NCI-H2107 treated with DMSO at 0.1 percent for 48 hours (cell line): ENCODE results near the gene CPEB4.

ENCODE experiments used
- DNase-seq: peaks from one replicate; lab custom pipeline; 2025; ENCODE audit not compliant: unreplicated experiment; lab: John Stamatoyannopoulos, UW

The CPEB4 gene

DNA sequence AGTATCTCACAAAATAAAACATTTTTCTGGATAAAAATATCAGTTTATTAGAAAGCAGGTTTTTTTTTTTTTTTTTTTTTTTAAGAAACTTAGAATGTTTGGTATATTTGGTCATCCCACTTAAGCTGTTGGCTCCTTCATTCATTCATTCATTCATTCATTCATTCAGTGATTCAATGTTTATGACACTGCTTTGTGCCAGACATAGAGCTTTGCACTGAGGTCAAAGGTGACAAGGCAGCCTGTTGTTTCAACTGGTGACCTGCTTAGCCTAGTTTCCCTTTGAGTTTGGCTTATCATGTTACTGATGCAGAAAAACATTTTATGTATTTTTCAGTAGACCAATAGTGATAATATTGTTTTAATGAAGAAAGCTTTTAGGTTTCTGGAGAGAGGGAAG, 23.5 kb downstream of the CPEB4 start:
- DNase-seq, result no peak

DNA sequence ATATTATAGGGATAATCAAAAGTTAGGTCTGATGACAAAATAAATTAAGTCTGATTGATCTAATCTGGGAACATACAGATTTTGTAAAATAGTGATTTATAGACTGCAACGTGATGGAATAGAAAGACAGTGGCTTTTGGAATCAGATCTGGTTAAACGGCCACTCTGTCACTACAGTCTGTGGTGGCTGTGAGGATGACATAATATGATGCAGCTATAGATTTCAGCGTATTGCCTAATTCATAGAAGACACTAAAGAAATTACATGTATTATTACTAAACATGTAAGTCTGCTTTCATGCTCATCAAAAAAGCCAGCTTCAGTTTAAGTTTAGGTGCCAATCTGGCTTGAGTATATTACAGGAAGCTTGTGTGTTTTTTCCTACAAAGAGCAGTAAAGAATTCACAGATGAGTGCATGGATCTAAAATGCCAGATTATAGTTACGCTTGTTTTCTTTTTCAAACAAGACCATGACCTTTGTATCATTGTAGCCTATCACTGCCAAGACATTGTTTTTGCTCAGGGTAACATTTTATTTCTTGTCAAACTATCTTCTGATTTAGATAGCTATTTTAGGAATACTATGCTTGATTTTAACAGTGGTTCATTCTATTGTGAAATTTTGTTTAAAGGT, 25.7 kb downstream of the CPEB4 start:
- DNase-seq, result no peak

DNA sequence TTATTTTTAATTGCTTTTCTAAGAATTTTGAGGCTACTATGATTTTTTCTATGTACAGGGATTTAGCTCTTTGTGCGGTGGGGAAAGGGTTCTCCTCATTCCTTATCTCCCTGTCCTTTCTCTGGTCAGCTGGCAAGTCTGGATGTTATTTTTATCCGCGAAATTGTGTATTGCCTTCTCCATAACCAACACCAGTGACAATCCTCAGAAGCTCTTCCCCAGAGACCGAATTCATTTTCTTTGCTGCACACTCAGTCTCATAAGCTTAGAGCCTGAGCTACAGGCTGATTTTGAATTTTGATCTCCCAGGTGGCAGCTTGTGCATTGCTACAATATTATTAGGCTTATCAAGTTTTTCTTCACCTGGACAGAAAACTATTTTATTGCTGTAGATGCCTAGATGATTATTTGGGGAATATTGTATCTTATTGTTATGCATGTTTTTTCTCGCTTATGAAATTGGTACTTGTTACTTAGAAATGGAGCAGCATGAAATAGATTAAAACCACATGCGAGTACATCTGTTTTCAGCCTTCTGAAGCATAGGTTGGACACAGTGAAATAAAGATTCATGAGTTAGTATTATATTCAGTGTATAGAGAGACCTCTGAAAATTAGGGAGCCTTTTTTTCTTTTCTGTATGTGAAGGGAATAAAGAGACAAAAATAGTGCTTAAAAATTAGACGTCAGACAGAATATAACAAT, 27.3 kb downstream of the CPEB4 start:
- DNase-seq, result no peak

DNA sequence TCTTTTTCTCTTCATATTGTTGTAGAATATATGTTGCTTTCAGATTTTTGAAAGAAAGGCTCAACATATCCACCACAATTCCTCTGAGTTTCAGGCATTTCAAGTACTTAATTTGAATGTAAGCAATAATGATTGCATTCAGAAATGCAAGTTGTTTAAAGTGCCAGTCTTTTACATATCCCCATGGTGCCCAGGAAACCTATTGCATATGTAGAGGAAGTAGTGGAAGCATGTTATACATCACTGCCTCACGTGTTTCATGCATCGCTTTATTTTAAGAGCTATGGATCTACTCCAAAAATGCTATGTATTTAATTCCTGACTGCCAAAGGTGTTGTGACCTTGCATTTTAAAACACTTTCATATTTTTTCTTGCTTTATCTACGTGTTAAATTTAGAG, 28.1 kb downstream of the CPEB4 start:
- DNase-seq, result no peak

DNA sequence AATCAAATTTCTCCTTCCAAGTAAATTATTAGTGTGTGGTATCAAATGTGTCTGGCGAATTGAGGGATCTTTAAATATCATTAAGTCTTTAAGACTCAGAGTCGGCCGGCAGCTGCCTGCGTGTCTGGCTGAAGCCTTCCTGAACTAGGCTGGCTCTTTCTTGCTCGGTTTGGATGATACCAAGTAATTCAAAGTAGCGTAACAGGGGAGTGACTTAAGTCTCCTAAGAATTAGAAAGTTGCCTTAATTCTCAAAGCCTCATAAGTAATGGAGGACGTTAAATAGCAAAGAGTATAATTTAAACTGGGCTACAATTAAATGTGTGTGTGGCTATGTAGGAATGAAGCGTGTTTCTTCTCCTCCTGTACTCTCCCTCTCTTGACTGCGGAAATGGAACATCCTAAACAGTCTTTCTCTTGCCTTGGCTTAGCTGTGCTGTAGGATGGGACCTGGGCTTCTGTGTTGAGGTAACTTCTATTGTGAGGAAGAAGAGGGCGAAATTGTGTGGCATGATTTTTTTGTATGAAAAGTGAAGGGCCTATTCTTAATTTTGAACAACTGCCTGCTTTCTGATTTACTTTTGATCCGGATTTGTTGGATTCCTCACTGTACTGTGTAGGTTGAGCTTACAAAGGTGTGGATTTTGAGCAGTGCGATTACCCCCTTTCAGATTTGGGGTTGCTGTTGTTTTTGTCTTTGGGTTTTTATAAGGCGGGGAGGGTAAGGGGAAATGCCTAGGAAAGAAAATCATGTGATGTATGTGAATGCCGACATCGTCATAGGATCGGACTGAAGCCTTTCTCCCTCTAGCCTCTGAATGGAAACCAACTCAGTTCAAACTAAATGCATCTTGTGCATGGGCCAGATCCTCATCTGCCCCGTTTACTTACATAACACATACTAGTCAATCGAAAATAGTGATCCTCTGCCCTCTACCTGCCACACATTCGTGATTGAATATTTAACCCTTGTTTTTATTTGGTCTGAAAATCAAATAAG, 29.9 kb downstream of the CPEB4 start:
- DNase-seq, result peak; percentile 78

DNA sequence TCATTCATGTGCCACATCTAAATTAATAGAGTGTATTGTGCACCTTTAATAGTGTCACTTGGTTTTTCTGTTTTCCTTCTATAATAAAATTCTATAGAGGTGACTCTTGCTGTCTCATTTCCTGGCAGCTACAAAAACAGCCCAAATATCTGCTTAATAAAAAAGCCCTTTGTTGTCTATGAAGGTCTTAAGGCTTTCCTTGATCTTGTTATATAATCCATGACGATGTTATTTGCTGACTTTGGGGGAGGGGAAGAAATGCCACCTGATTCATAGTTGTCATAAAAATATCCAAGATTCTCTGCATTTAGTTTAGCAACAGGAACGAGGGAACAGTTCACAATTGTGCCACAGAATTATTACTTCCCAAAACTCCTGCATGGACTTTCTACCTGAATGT, 31.3 kb downstream of the CPEB4 start:
- DNase-seq, result no peak

DNA sequence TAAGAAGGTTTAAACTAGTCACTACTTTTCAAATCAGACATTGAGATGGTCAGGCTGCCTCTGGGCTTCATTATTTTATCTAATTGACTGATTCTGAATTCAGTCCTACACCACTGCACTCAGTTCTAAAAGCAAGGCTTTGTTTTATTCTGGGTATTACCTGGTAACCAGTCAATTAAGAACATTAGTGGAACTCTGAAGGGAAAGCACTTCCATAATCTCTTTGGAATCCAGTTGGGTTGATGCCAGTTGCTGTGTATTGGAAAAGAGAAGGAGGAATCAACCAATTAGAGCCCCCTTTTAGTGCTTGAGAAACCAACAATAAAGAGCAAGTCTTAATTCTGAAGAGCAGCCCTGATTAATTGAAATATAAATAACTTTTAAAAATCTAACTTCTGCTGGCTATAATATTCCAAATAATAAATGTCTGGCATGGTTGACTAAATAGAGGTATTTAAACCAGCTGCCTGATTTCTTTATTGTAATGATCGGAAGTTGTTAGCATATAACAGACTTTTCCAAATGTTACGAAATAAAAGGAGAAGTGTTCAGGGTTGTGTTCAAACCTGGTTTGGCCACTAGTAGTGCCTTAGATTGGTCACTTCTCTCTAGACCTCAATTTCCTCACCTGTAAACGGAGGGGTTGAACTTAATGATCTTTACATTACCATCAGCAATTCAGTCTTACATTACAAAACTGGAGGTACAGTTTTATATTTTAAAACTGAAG, 32.0 kb downstream of the CPEB4 start:
- DNase-seq, result no peak

DNA sequence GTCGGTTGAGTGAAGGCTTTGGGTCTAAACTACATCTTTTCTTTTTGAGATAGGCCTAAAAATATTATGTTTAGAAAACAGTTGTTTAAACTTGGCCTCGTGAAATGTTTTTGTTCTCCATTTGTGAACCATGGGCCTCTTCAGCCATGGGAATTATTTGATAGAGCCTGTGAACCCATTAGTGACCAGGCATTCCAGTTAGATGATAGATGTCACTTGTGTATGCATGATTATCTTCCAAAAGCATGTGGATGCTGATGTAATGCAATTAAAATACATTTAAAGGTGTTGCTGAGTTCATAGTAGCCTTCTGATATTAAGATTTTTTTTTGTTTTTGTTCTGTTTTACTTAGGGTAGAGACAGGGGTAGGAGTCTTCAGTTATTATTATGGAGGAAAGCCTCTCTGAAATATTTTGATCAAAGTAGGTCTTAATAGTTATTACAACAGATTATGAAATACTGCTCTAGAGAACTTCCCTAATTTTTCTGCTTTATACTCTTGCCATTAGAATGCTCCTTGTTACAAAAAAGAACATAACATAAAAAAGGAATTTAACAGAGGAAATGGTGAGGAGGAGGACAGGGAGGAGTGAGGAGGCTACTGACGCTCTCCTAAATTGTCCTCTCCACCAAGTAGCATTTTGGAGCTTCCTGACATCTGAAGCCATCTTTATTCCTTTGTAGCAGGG, 32.9 kb downstream of the CPEB4 start:
- DNase-seq, result no peak

DNA sequence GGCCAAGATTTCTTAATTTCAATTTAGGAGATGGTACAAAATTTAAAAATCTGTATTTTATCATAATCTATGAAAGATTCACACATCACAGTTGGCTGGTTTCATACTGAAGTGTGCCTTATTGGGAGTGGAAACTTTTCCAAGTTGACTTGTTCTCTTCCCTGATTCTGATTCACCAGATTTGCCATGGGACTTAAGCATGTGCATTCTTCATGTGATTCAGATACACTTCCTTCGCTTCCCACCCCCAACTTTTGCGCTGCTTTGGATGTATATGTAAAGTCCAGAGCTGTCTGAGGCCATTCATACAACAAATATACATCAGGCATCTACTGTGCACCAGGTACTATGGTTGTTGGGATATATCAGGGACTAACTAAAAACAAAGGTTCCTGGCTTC, 34.4 kb downstream of the CPEB4 start:
- DNase-seq, result no peak

DNA sequence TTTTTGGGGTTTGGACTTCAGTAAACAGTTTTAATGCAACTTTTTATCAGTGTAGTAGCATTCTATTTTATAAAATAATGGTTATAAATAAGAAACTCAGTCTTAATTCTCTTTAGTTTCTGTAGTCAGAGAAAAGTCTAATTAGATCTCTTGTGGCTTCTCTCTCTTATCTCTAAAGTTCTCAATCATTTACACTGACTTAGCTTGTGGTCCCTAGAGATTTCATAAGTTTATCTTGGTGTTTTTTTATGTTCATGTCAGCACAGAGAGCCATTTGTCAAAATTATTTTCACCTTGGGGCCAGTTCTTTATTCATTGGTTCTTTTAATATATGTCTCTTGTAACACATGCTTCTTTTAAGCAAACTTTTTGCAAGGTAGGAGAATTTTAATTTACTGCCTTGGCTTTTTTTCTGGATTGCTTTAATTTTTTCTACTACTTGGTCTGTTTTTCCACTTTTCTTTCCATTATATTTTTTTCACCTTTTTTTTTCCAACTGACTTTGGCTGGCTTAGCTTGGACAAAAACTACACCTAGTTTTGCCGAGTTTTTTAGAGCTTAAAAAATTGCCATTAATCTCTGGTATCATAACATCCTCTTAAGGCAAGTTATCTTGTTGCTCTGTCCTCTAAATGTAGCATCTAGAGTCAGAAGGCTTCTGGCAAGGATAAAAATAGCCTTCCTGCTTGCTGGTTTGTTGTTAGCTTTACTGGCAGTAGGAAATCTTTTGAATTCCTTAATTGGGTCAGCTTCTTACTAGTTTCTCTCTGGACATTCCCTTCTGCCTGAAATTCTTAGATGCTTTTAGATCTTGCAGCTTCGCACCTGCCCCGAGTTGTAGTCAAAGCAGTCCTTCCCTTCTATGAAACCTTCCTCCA, 35.3 kb downstream of the CPEB4 start:
- no peak for DNase-seq

DNA sequence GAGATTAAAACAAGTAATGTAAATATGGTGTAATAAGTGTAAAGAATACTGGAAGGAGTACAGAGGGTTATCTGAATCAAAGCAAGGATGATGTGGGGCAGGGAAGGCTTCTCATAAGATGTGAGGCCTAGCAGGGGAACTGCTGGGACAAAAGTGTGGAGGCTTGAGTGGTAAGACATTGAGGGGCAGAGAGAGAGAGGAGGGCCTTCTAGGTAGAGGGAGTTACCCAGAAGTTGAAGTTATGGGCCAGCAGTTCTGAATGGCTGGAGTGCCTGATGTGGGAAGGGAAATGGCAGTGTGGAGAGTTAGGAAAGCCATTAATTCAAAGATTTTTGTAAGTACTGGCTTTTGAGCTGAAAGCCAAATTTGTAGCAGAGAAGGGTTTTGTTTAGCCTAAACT, 36.8 kb downstream of the CPEB4 start:
- no peak for DNase-seq

DNA sequence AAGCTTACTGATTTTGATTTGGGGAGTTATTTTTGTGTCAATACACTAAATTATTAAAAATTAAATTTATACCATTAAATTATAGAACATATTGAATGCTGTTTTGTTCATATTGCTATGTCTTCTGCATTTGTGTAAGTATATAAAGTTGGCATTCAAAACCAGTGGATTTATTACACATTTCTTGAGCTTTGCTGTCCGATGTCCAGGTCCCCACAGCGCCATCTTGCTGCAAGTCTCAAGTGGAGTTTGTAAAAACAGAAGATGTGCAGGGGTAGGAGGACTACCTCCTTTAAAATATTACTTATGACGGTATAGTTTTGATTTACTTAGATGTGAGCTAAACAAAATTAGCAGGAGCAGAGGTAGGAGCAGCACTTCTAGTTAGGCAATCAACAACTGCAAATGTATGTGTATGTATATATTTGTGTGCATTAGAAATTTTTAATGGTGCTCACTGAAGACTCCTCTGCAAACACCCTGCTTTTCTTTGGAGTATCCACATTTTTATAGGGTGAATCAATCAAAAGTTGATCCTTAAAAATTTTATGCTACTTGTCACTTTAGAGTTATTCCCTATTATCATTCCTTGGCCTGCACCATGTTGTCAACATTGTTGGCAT, 37.4 kb downstream of the CPEB4 start:
- DNase-seq, result no peak

DNA sequence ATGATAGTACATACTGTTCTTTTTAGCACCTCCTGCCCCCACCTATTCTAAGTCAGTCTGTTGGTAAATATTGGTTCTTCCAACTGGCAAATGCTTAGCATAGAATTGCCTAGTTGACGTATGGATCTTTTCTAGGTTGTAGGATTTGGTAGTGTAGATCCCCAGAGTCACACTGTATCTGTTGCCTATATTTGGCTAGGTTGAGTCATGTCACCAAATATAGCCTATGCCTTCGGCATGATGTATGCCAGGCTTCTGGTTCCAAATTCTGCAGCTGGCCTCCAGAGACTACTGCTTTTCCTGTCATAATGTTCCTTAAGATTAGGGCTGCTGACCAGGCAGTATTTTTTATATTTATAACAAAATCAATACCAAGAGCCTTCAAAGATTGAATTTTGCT, 38.2 kb downstream of the CPEB4 start:
- DNase-seq, result no peak

DNA sequence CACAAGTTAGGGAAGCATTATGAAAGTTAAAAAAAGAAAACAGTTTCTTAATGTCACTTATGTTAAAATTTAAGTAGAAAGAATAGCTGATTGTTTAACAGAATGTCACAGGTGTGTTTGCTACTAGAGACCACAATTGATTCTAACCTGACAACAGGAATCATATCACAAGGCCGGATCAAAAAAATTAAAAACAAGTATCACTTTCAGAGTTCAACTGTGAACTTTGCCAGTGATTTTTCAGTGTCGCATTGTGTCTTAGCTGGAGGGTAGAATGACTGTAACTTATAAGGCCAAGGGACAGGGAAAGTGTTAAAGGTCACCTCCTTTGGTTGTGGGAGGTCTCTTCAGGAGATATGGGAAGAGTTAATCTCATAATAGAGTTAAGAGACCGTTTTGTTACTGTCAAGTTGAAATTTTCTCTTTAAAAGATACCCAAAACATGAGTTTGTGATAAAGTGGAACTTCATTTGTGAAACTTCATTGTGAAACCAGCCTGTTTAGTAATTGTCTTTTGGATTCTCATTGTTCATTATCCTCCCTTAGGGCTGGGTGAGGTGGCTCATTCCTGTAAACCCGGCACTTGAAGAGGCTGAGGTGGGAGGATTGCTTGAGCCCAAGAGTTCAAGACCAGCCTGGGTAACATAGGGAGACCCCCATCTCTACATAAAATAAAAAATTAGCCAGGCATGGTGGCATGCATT, 40.9 kb downstream of the CPEB4 start:
- DNase-seq, result no peak

DNA sequence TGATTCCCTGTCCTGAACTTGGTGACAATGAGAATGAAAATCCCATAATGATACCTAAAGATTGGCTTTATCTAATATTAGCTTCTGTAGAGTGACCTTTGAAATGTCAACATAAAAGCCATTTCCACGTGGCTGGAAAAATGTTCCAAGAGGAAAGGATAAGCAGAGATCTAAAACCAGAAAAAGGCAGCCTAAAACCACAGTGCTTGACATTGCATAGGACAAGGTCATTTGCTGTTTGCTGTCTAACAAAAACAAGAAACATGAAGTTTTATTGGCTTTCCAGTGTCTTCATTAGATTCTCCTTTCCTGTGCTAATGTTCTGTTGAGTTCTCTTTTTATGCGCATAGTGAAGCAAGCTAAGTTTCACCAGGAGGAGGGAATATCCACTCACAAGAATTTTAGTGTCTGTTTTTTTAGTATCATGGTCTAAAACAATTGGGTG, 44.6 kb downstream of the CPEB4 start:
- DNase-seq, result no peak

DNA sequence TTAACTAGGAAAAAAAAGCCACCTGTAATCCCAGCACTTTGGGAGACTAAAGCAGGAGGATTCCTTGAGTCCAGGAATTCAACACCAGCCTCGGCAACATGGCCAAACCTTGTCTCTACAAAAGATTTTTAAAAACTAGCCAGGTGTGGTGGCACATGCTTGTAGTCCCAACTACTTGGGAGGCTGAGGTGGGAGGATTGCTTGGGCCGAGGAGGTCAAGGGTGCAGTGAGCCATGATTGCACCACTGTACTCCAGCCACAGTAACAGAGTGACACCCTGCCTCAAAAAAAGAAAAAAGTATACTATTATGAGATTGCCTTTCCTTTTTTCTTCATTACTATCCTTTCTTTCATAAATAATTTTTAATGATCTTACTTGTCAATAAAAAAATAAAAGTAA, 45.8 kb downstream of the CPEB4 start:
- no peak for DNase-seq

DNA sequence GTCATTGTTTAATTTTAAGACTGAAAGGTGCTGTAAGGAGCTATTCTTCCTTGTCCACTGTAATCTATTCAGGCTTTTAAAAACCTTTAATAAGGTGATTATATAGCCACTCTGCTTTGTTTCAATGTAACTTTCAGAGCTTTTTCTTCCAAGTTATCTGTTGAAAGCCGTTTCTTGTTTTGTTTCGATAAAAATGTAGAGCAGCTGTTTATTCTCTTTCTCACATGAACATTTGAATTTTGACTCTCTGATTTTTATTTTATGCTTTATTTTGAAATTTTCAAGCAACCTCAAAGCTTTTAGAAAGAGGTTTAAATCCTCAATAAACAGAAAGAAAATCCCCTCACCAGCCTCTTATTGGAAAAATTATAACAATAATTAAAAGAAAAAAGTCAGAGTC, 47.2 kb downstream of the CPEB4 start:
- no peak for DNase-seq

DNA sequence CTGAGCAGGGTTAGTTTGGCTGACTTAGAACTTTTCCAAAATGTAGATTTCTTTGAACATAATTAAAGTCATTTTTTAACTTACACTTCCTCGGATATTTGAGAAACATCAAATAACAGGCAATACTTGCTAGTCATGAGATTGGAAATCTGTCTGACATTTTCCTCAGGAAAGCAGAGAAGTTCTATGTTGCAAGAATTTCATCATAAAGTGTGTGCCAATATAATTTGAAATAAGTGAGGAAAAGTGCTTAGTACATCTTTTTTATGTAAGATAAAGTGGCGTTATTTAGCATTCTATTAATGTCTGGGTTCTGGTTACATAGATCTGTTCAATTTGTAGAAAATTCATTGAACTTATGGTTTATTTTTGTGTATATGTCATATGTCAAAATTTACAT, 52.1 kb downstream of the CPEB4 start:
- DNase-seq, result no peak

DNA sequence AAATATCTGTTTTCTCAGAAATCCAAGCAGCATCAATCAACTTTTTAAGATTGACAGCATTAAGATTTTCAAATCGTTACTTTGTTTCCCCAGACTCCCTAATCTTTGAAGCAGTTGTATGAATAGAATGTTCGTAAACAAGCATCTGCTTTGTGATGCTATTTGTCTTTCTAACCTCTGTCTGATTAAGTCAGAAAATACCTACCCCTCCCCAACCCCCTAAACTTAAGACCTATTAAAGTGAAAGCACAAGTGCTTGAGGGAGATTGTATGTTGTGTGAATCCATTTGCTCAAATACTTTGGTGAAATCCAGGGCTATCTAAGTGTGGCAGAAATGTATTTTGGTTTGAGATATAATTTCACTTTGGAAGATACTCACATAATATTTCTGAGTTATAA, 53.0 kb downstream of the CPEB4 start:
- no peak for DNase-seq
